GM12875 (cell line): ENCODE measurements around the gene RPS6KB2.

Experiments used
- H3K4me3 ChIP-seq: one replicate; pipeline ENCODE4 v1.5.1; 2011; ENCODE audit warnings: low read depth, low read length, control low read depth
- CTCF ChIP-seq: IDR thresholded peaks from 2 replicates; pipeline ENCODE4 v1.5.1; 2011; ENCODE audit warnings: low read depth, mild to moderate bottlenecking, control low read depth, inconsistent platforms, low read length, moderate library complexity, borderline replicate concordance; ENCODE audit not compliant: insufficient read depth

RPS6KB2 gene

GRCh38 chr11:67397536-67397935 lies 30.8 kb upstream of the RPS6KB2 start:
- TF ChIP-seq CTCF = no peak
- no peak overlapping the region for H3K4me3 ChIP-seq

GRCh38 chr11:67397986-67398660 lies 30.2 kb upstream of the RPS6KB2 start:
- H3K4me3 ChIP-seq = no peak overlapping the region
- TF ChIP-seq CTCF = no peak

GRCh38 chr11:67398661-67399563 lies 29.4 kb upstream of the RPS6KB2 start:
- TF ChIP-seq CTCF = no peak
- no peak overlapping the region for H3K4me3 ChIP-seq

- peak overlapping the region; percentile 81 for H3K4me3 ChIP-seq
- no peak for TF ChIP-seq CTCF
These were observed 27.9 kb upstream of the RPS6KB2 start for GRCh38 chr11:67400251-67400941.

- TF ChIP-seq CTCF = no peak
- peak overlapping the region; percentile 81 for H3K4me3 ChIP-seq
These were observed 27.3 kb upstream of the RPS6KB2 start for GRCh38 chr11:67400942-67401494.

- peak; percentile 39; the same call in 1 of the 2 replicates for TF ChIP-seq CTCF
These were observed 26.7 kb upstream of the RPS6KB2 start, which contains the start of gene PPP1CA for GRCh38 chr11:67401495-67402191. Gene PPP1CA (minus strand): TSS chr11:67401858. CDS start chr11:67401782, 76 bp downstream.

GRCh38 chr11:67402192-67402839 lies 26.0 kb upstream of the RPS6KB2 start:
- peak overlapping the region; percentile 46 for H3K4me3 ChIP-seq

More at GRCh38 chr11:67401495-67402191, 26.7 kb upstream of the RPS6KB2 start, which contains the start of gene PPP1CA:
- H3K4me3 ChIP-seq = peak within 1 kb of the TSS; percentile 81

- H3K4me3 ChIP-seq = peak overlapping the region; percentile 58
These were observed 25.2 kb upstream of the RPS6KB2 start for GRCh38 chr11:67403085-67403484.
